Spleen (tissue), 11 donors: ENCODE results near the gene ZMIZ1. TPM values are rescaled to one million over a fixed set of nuclear protein-coding genes. Genes with fewer than 3 reads are reported as not detected.

Source experiments
- DNase-seq: peaks from one replicate; pipeline ENCODE4 v3.0.0-alpha.2; 2020
- H3K27ac ChIP-seq, 8 donors: fragments of 200-600 bp; sonication (generic) in 7 of 8; 1 replicate in 4 of 8; 2 replicates in 4 of 8; pipeline versions ENCODE4 v1.5.0 to v1.8.0; 2016 to 2021; ENCODE audit warnings: inconsistent platforms in 4 of 8, mild to moderate bottlenecking in 4 of 8, moderate library complexity in 1 of 8
- H3K27me3 ChIP-seq, 7 donors: fragments of 200-600 bp; sonication (generic) in 6 of 7; replicated peaks in 1 of 7; 1 replicate in 4 of 7; 2 replicates in 3 of 7; pipeline versions ENCODE4 v1.5.0 to v1.8.0; 2016 to 2021; ENCODE audit warnings: inconsistent platforms in 3 of 7, mild to moderate bottlenecking in 1 of 7
- H3K36me3 ChIP-seq, 6 donors: fragments of 200-600 bp; sonication (generic) in 5 of 6; 1 replicate in 4 of 6; 2 replicates in 2 of 6; pipeline versions ENCODE4 v1.5.0 to v1.8.0; 2016 to 2021; ENCODE audit warnings: inconsistent platforms in 2 of 6
- H3K4me1 ChIP-seq, 6 donors: fragments of 200-600 bp; sonication (generic) in 5 of 6; 1 replicate in 3 of 6; 2 replicates in 3 of 6; pipeline versions ENCODE4 v1.5.0 to v1.8.0; 2016 to 2021; ENCODE audit warnings: inconsistent platforms in 3 of 6
- H3K4me3 ChIP-seq, 8 donors: fragments of 200-600 bp; sonication (generic) in 7 of 8; 1 replicate in 4 of 8; 2 replicates in 4 of 8; pipeline versions ENCODE4 v1.5.0 to v1.8.0; 2016 to 2021; ENCODE audit warnings: inconsistent platforms in 4 of 8, mild to moderate bottlenecking in 4 of 8, moderate library complexity in 2 of 8
- H3K9me3 ChIP-seq, 8 donors: fragments of 200-600 bp; sonication (generic) in 7 of 8; 1 replicate in 4 of 8; 2 replicates in 4 of 8; pipeline versions ENCODE4 v1.5.0 to v1.8.0; 2016 to 2021; ENCODE audit warnings: inconsistent platforms in 4 of 8
- POLR2A ChIP-seq, 3 donors: fragments of 450-650 bp; IDR thresholded peaks; one replicate each; pipeline ENCODE4 v1.5.1; 2017; ENCODE audit warnings: antibody characterized with exemption in 3 of 3, mild to moderate bottlenecking in 1 of 3
- POLR2AphosphoS5 ChIP-seq, 3 donors: sonication (generic); formaldehyde crosslinking; IDR thresholded peaks; one replicate each; pipeline ENCODE4 v1.5.1; 2017; ENCODE audit warnings: antibody characterized with exemption in 3 of 3
- WGBS, 5 donors: extraction: QIAGEN DNeasy Blood & Tissue Kit in 3 of 5; methylation state at CpG; one replicate each; pipeline versions ENCODE4 v1.1.5 to v1.1.7; 2013 to 2018; 5-methylcytosine and 5-hydroxymethylcytosine counted together
- intact Hi-C: fragments of 100-400 bp; cut with DNase I; formaldehyde crosslinking; loops from one replicate; pipeline ENCODE4 v1.15.0; 2023; ENCODE audit warnings: low total_unique reads
- polyA plus RNA-seq, 3 donors: library from polyadenylated mRNA; stranded (reverse); fragments of 200-250 nt; gene quantifications; one replicate each; pipeline ENCODE4 v1.2.1, GENCODE V29; 2013
- total RNA-seq, 7 donors: library from RNA; depleted of rRNA in 3 of 7; stranded (reverse); fragments of >200 nt in 3 of 7; fragmentation: NEBNext Ultra II Directional in 4 of 7; extraction: Animal tissue kit (Norgen Biotek cat#: 25700) in 4 of 7; gene quantifications; one replicate each; pipeline versions ENCODE4 v1.1.0 to v1.2.1, GENCODE V29; 2016 to 2021
- TF ChIP-seq, protein P1 (sequence below), 11 experiments: fragments of 200-600 bp in 7 of 11; fragments of 450-650 bp in 4 of 11; sonication (generic) in 4 of 11; IDR thresholded peaks in 8 of 11; conservative IDR thresholded peaks in 3 of 11; 1 replicate in 7 of 11; 2 replicates in 4 of 11; pipeline versions ENCODE4 v1.4.0 to v1.8.0; 2016 to 2021; ENCODE audit warnings: antibody characterized with exemption in 11 of 11, inconsistent platforms in 4 of 11, mild to moderate bottlenecking in 1 of 11
- donor health status: healthy with polysubstance abuse.
- donor health status: DM: no; HTN: no; CAD: no; lungs with moderate emphysema.
- donor health status: DM: no; HTN: no; CAD: no.
- donor health status: Bipolar disorder and iron deficiency.
- donor health status: healthy.
- donor health status: DM: no; HTN: no; CAD: no.
- donor health status: DM: yes; HTN: yes; CAD: no.

Gene ZMIZ1
- total and polyA plus RNA-seq, 10 donors: 10.7 to 210 (median 125) TPM

GRCh38 chr10:79156334-79157274, 87.8 kb downstream of the ZMIZ1 start:
- peaks cover 24 to 100% (median 76%) of the 10 kb centered on the region in 6 donors for H3K4me1 ChIP-seq
- H3K9me3 ChIP-seq: no peaks in the 10 kb centered on the region
- TF ChIP-seq, protein P1, sequence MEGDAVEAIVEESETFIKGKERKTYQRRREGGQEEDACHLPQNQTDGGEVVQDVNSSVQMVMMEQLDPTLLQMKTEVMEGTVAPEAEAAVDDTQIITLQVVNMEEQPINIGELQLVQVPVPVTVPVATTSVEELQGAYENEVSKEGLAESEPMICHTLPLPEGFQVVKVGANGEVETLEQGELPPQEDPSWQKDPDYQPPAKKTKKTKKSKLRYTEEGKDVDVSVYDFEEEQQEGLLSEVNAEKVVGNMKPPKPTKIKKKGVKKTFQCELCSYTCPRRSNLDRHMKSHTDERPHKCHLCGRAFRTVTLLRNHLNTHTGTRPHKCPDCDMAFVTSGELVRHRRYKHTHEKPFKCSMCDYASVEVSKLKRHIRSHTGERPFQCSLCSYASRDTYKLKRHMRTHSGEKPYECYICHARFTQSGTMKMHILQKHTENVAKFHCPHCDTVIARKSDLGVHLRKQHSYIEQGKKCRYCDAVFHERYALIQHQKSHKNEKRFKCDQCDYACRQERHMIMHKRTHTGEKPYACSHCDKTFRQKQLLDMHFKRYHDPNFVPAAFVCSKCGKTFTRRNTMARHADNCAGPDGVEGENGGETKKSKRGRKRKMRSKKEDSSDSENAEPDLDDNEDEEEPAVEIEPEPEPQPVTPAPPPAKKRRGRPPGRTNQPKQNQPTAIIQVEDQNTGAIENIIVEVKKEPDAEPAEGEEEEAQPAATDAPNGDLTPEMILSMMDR (IDR thresholded peaks at IDR 0.05 in 8 of 11, conservative IDR thresholded peaks at IDR 0.05 in 3 of 11): no peak
- peak in 2 of 3 donors; percentile 7 to 35 for TF ChIP-seq POLR2AphosphoS5 (IDR thresholded peaks at IDR 0.05)

DNA sequence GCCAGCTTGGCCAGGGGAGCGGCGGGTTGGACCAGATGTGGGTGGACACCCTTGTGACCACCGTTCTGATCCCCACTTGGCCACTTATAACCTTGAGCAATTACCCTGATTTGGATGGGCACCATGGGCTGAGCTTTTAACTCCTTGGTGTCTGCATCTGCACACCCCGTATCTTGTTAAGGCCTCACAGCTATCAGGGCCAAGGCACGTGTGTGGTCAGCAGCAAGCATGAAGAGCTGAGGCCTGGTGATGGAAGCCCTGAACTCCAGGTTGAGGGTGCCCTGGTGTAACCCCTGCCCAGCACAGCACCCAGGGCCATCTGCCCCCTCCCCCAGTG, 89.2 kb downstream of the ZMIZ1 start:
- DNase-seq: no peak
- Histone ChIP-seq H3K4me3 (no peak overlapping the region), H3K9me3 (no peaks in the 10 kb centered on the region), H3K36me3 (peaks cover 0 to 13% (median 0%) of the 10 kb centered on the region in 6 donors), H3K4me1 (peaks cover 27 to 100% (median 74%) of the 10 kb centered on the region in 6 donors), H3K27me3 (no peaks in the 10 kb centered on the region), H3K27ac (peak overlapping the region; percentile 50 to 95 (median 82))
- intact Hi-C loops: no loop called here
- TF ChIP-seq POLR2A (IDR thresholded peaks at IDR 0.05): no peak
- TF ChIP-seq, protein P1 (IDR thresholded peaks at IDR 0.05 in 8 of 11, conservative IDR thresholded peaks at IDR 0.05 in 3 of 11): no peak
- no peak for TF ChIP-seq POLR2AphosphoS5 (IDR thresholded peaks at IDR 0.05)
- WGBS, 5 donors: 65 to 86% (median 77%) methylated on average over 4 to 5 of the region's 5 CpGs

More at GRCh38 chr10:79156334-79157274, 87.8 kb downstream of the ZMIZ1 start:
- Histone ChIP-seq H3K27ac (peak overlapping the region; percentile 13 to 95 (median 88)), H3K4me3 (no peak overlapping the region), H3K27me3 (no peaks in the 10 kb centered on the region), H3K36me3 (no peaks in the 10 kb centered on the region)
- no peak for DNase-seq
- intact Hi-C loops: no loop called here
- 75 to 84% (median 78%) methylated on average over 21 to 22 of the region's 22 CpGs for WGBS, 5 donors

DNA sequence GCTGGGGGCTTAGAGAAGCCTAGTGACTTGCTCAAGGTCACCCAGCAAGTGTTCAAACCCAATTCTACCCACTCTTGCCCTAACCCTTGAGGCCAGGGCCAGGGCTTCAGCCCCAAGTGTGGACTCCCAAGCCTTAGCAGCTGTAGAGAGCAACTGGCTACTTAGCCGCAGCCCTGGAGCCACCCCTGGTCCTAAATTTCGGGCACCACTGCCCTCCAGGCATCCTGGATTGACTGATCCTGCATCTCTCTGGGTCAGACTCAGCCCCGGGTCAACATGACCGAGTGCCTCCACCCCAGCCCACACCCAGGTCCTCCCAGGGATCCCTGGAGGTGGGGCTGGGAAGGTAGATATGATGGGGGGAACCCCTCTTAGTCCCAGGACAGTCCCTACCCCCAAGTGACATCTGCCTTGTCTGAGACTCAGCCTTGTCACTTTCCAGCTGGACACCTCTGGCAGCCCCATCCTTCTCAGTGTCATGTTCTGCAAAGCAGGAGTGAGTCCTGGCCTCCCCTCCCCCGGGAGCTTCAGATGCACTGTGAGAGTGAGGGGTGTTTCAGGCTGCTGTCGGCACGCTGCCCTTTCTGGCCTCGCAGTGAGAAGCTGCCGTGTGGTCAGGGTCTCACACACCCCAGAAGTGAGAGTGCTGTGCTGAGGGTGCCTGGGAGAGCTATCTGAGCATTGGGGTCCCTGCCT, 89.8 kb downstream of the ZMIZ1 start:
- H3K9me3 ChIP-seq: no peaks in the 10 kb centered on the region
- intact Hi-C loops: no loop called here
- H3K27ac ChIP-seq: peak overlapping the region; percentile 41 to 95 (median 82)
- H3K27me3 ChIP-seq: no peaks in the 10 kb centered on the region
- 63 to 82% (median 72%) methylated on average over 3 to 9 of the region's 9 CpGs for WGBS, 5 donors
- no peak for TF ChIP-seq POLR2AphosphoS5 (IDR thresholded peaks at IDR 0.05)
- TF ChIP-seq, protein P1 (IDR thresholded peaks at IDR 0.05 in 8 of 11, conservative IDR thresholded peaks at IDR 0.05 in 3 of 11): no peak
- no peak for TF ChIP-seq POLR2A (IDR thresholded peaks at IDR 0.05)
- no peak overlapping the region for H3K4me3 ChIP-seq
- H3K4me1 ChIP-seq: peaks cover 23 to 100% (median 73%) of the 10 kb centered on the region in 6 donors
- DNase-seq: no peak
- peaks cover 0 to 19% (median 0%) of the 10 kb centered on the region in 6 donors for H3K36me3 ChIP-seq
